Erythroblast (primary cell): ENCODE data around the gene CAPN11.
"Not testable (repeated sequence)": the region's sequence is repeated elsewhere in the genome, so short reads cannot be mapped to it uniquely, and the experiment has no call there.

ENCODE experiments used
- DNase-seq, 2 experiments: peaks; one replicate each; lab custom pipeline; 2025; lab: John Stamatoyannopoulos, UW
- GATA1 ChIP-seq: IDR thresholded peaks from 2 replicates; pipeline ENCODE4 v1.6.1; 2011; ENCODE audit warnings: low read depth, mild to moderate bottlenecking, control low read depth, low read length, moderate library complexity
- POLR2A ChIP-seq: IDR thresholded peaks from 2 replicates; pipeline ENCODE4 v1.6.1; 2011; ENCODE audit warnings: mild to moderate bottlenecking, low read length

CAPN11 gene

DNA sequence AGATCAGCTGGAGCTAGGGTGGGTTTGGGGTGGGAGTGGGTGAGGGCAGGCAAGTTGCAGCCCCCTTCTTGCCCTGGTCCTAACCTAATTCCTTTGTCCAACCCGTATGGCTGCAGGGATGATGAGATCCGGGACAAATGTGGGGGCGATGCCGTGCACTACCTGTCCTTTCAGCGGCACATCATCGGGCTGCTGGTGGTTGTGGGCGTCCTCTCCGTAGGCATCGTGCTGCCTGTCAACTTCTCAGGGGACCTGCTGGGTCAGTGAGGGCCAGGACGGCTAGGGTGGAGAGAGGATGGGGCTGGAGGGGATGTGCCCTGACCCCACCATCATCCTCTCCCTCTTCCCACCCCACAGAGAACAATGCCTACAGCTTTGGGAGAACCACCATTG lies 19.3 kb upstream of the CAPN11 start:
- no peak for DNase-seq
- TF ChIP-seq GATA1 (no peak), POLR2A (no peak)

DNA sequence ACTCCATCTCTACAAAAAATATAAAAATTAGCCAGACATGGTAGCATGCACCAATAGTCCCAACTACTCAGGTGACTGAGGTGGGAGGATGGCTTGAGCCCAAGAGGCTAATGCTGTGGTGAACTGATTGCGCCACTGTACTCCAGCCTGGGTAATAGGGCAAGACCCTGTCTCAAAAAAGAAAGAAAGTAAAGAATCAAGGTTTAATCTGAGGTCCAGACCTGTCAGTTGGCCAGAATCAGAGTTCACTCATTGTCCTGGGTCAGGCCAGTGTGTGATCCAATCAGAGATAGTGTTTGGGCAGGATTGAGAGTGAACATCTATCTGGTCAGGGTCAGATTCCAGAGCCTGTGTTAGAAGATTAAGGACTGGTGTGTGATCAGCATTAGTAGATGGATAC lies 15.8 kb upstream of the CAPN11 start:
- no peak for TF ChIP-seq GATA1
- no peak for DNase-seq

DNA sequence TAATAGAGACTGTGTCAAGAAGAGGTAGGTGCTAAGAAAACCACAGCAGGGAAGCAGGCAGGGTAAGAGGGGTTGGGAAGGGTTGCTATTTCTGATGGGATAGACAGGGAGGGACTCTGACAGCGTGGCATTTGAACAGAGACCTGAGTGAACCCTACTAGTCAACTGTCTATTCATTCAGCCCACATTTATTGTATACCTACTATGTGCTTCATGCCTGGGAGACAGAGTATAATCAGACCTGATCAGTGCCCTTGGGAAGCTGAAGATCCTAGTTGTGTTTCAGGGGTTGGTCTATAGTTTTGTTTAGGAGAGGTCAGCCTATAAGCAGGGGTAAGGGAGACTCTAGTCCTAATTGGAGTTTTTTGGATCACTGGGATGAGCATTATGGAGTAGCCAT lies 14.9 kb upstream of the CAPN11 start:
- TF ChIP-seq GATA1 (no peak), POLR2A (no peak)
- DNase-seq: no peak

DNA sequence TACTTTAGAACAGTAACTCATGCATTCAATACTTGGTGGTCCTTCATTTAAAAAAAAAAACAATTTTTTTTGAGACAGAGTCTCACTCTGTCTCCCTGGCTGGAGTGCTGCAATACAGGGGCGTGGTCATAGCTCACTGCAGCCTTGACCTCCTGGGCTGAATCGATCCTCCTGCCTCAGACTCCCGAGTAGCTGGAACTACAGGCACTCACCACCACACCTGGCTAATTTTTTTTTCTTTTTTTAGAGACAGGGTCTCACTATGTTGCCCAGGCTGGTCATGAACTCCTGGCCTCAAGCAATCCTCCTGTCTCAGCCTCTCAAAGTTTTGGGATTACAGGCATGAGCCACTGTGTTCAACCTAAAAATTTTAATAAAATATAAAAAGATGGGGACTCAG lies 14.1 kb upstream of the CAPN11 start:
- not testable (repeated sequence) for DNase-seq

DNA sequence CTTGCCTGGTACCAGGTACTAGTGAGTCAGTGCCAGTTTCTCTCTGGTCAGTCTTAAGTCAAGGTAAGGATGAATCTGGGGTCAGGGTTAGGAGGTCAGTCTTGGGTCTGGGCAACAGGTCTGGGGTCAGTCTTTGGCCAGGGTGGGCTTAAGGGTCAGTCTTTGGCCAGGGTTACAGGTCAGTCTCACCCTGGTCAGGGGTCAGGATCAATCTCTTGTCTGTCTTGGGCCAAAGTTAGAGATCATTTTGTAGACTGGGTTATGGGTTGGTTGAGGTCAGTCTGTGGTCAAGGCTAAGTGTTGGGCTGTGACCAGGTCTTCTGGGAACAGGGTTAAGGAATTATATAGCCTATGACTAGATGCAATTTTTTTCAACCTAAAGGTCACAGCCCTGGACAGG lies 12.8 kb upstream of the CAPN11 start:
- no peak for DNase-seq
- no peak for TF ChIP-seq POLR2A
- TF ChIP-seq GATA1: no peak

DNA sequence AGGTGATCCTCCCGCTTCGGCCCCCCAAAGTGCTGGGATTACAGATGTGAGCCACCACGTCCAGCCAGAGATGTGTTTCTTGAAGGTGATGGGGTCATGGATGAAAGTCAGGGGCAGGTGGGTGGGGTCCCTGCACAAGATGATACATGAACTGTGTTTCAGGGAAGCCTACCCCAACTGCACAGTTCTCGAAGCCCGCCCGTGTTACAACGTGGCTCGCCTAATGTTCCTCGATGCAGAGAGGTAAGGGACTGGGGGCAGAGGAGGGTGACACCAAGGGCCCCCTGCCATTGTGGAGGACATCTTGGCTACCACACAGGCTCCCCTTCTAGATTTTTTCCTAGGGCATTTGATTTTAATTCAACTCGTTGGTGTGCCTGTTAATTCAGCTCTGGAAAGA lies 11.9 kb upstream of the CAPN11 start:
- no peak for DNase-seq
- no peak for TF ChIP-seq POLR2A
- no peak for TF ChIP-seq GATA1

DNA sequence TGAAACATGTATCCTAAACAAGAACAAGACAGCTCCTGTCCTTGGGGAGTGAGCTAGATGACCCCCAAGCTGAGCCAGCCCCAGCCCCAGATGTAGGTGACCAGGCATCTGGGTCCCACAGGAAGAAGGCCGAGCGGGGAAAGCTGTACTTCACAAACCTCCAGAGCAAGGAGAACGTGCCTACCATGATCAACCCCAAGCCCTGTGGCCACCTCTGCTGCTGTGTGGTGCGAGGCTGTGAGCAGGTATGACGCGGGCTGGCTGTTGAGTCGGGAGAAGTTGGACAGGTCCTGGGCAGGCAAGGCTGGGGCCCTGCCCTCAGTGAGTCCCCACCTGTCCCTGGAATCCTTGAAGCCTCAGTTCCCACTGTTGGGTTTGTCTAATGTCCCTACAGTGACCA lies 11.4 kb upstream of the CAPN11 start:
- TF ChIP-seq POLR2A (no peak), GATA1 (no peak)
- DNase-seq: no peak

DNA sequence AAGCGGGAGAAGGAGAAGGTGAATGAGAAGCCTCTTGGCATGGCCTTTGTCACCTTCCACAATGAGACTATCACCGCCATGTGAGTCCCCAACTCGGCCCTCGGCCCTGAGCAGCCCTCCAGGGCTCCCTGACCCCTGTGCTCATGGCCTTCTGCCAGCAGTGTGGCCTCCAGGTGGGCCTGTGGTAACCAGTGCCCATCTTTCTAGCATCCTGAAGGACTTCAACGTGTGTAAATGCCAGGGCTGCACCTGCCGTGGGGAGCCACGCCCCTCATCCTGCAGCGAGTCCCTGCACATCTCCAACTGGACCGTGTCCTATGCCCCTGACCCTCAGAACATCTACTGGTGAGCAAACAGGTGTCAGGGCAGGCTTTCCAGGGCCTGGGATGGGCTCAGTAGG lies 10.3 kb upstream of the CAPN11 start:
- TF ChIP-seq GATA1: no peak
- no peak for TF ChIP-seq POLR2A
- no peak for DNase-seq

DNA sequence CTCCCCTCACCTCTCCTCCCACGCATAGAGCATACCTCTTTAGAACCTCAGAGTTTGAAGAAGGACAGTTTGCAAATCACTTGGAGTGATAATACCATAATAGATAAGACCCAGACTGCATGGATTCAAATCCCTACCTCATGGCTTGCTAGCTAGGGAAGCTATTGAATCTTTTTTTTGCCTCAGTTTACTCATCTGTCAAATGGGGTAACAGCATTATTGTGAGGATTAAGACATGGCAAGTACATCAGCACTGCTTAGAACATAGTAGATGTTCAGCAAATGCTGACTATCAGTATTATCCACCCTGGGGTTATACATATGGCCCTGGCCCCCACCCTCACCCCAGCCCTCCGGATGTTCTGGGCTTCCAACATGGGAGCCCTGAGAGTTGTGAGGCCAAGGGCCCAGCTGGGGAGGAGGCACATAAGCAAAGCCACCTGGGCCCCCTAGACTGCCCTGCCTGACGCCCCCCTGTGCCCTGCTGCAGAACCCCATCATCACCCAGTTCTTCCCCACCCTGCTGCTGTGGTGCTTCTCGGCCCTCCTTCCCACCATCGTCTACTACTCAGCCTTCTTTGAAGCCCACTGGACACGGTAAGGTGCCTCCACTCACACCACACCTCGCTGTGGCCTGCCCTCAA lies 9.1 kb upstream of the CAPN11 start:
- TF ChIP-seq GATA1 (no peak), POLR2A (no peak)
- DNase-seq: no peak

DNA sequence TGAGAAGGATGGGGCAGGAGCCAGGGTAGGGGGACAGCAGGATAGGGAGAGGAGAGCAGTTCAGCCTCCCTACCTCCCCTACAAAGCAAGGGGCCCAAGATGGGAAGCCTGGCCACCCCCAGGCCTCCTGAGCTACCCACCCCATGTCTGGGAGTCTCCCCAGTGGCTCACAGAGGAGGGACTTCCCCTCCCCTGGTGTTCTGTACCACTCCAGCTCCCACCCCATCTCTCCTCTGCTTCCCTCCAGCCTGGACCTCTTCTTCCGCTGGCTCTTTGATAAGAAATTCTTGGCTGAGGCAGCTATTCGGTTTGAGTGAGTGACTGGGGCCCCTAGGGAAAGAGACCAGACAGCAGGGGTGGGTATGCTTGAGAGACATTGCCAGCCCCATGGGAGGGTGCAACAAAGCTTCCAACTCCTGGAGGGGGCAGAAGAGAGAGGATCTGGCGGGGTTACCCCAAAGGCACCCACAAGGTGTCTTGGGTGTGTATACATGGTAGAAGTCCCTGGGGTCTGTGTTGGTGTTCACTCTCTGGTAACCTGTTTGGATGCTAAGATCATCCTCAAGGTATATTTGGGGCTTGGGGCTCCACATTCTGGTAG lies 8.2 kb upstream of the CAPN11 start:
- TF ChIP-seq GATA1 (no peak), POLR2A (no peak)
- no peak for DNase-seq

DNA sequence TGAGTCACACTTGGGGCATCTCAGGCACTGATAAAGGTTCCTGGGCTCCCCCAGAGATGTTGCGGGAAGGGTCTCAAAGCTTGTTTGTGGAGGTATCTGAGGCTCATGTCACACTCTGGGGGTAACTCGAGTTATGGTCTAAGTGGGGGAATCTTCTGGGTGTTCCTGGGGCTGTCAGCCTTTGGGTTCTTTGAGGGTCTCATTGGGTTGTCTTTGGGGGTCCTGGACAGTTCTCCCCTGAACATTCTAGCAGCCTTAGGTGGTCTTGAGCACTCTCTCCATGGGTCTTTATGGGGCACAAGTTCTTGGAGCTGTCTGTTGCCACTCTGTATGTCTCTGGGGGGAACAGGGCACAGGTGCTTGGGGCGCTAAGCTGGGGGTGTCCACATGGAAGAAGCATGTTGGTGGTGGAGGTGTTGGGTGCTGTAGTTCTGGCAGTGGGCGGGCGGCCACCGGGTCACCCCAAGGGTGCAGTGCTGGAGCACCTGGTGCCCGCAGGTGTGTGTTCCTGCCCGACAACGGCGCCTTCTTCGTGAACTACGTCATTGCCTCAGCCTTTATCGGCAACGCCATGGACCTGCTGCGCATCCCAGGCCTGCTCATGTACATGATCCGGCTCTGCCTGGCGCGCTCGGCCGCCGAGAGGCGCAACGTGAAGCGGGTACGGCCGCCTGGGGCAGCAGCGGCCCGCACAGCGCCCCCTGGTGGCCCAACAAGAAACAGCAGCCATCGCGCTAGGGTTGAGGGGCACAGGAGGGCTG lies 7.1 kb upstream of the CAPN11 start:
- peak; percentile 89 to 91 for DNase-seq
- TF ChIP-seq POLR2A (no peak), GATA1 (no peak)

DNA sequence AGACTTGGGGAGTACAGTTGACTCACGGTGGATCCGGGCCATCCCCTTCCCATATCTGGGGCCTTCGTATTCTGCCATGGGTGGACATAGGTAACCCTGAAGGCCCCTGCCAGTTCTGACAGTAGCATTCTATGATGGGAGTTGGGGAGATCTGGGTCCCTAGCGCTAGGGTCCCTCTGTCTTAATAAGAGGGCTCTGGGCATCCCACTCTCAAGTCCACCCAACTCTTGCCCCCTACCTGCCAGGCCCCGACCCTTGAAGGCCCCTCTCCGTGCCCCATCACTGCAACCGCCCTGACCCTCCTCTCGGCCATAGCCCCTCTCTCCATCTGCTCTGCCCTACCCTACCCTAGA lies 6.5 kb upstream of the CAPN11 start:
- TF ChIP-seq POLR2A (no peak), GATA1 (no peak)
- no peak for DNase-seq

DNA sequence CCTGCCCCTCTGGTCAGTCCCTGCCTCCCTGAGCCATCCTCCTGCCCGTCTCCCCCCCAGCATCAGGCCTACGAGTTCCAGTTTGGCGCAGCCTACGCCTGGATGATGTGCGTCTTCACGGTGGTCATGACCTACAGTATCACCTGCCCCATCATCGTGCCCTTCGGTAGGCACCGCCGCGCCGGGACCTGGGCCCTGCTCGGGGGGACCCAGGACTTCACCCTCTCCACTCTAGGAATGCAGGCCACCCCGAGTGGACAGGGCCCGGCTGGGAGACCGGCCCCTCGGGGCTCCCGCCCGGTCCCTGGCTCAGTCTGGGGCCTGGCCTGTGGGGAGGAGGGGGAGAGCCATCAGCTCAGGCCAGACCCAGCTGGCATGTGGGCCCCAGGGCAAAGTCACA lies 6.1 kb upstream of the CAPN11 start:
- no peak for TF ChIP-seq POLR2A
- TF ChIP-seq GATA1: no peak
- DNase-seq: no peak

DNA sequence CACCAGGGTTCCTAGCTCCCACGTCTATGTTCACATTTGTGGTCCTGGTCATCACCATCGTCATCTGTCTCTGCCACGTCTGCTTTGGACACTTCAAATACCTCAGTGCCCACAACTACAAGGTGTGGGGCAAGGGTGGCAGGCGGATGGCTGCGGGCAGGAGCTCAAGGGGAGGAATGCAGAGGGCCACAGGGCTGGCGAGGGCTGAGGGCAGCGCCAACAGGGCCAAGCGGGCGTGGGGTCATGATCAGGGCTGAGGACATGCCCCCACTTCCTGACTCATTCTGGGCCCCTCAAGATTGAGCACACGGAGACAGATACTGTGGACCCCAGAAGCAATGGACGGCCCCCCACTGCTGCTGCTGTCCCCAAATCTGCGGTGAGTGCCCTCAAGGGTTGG lies 4.6 kb upstream of the CAPN11 start:
- TF ChIP-seq POLR2A (no peak), GATA1 (no peak)
- no peak for DNase-seq
